ENCODE results near the gene ADGRA1. TPM values are rescaled to one million over a fixed set of nuclear protein-coding genes. Genes with fewer than 3 reads are reported as not detected.

ADGRA1 gene
- total RNA-seq, 3 donors from 2014 or later (not counting 1 experiment from before 2014, with no cell fraction given) = not detected

GRCh38 chr10:133097961-133098360, 10.2 kb downstream of the ADGRA1 start:
- Histone ChIP-seq H3K36me3 (ENCODE audit: control insufficient read depth, insufficient read depth, low read length) (no peaks in the 10 kb centered on the region), H3K4me1 (ENCODE audit: control insufficient read depth, insufficient read depth, low read length) (peaks cover 10% of the 10 kb centered on the region), H3K9me3 (ENCODE audit: control insufficient read depth, insufficient read depth, low read length) (no peaks in the 10 kb centered on the region), H3K27me3 (ENCODE audit: control insufficient read depth, insufficient read depth, low read length) (peaks cover 7% of the 10 kb centered on the region), H3K4me3 (ENCODE audit: low read length) (no peak overlapping the region), H3K27ac (ENCODE audit: low read length) (no peak overlapping the region)
- no peak for DNase-seq
- 92% methylated on average over 11 of the region's 11 CpGs for WGBS (ENCODE audit: insufficient coverage)
- H3K4me1 Mint-ChIP-seq = peaks cover 0 to 6% of the 10 kb centered on the region in 2 donors
- intact Hi-C loops (cut with micrococcal nuclease) = no loop called here
- H3K27ac Mint-ChIP-seq = no peak overlapping the region
- TF ChIP-seq, protein P1, sequence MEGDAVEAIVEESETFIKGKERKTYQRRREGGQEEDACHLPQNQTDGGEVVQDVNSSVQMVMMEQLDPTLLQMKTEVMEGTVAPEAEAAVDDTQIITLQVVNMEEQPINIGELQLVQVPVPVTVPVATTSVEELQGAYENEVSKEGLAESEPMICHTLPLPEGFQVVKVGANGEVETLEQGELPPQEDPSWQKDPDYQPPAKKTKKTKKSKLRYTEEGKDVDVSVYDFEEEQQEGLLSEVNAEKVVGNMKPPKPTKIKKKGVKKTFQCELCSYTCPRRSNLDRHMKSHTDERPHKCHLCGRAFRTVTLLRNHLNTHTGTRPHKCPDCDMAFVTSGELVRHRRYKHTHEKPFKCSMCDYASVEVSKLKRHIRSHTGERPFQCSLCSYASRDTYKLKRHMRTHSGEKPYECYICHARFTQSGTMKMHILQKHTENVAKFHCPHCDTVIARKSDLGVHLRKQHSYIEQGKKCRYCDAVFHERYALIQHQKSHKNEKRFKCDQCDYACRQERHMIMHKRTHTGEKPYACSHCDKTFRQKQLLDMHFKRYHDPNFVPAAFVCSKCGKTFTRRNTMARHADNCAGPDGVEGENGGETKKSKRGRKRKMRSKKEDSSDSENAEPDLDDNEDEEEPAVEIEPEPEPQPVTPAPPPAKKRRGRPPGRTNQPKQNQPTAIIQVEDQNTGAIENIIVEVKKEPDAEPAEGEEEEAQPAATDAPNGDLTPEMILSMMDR (IDR thresholded peaks at IDR 0.05) = no peak
- no peaks in the 10 kb centered on the region for H3K36me3 Mint-ChIP-seq
- no peak for ATAC-seq
- H3K27me3 Mint-ChIP-seq (ENCODE audit: low read depth in 2 of 2) = peaks cover 5 to 9% of the 10 kb centered on the region in 2 donors
- no peak overlapping the region for H3K4me3 Mint-ChIP-seq
- no peaks in the 10 kb centered on the region for H3K9me3 Mint-ChIP-seq

DNA sequence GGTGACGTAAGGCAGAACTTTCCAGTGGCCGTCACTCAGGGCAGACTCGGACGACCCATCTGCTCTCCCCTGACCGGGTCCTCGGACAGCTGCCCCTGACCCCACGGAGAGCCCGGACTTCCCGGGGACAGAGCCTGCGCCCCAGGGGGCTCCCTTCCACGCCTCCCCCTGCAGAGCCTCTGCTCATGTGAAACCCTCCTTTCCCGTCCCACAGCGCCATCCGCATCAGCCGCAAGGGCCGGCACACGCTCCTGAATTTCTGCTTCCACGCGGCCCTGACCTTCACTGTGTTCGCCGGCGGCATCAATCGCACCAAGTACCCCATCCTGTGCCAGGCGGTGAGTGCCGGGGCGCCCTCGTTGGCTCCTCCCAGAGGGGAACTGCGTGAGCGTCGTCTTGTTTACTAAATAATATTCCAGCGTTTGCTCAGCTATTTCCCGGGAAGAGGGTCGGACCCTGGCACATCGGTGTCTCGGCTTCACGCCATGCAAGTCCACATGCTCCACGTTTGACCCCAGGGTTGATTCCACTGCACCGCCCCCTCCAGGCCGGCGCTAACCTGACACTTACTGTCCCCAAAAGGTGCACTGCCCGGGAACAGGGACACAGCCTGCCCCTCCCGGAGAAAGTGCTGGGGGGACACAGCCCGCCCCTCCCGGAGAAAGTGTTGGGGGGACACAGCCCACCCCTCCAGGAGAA, 10.9 kb downstream of the ADGRA1 start:
- DNase-seq (no peak), ATAC-seq (no peak)
- Histone ChIP-seq H3K4me3 (ENCODE audit: low read length) (no peak overlapping the region), H3K36me3 (ENCODE audit: control insufficient read depth, insufficient read depth, low read length) (no peaks in the 10 kb centered on the region), H3K27me3 (ENCODE audit: control insufficient read depth, insufficient read depth, low read length) (peaks cover 7% of the 10 kb centered on the region), H3K4me1 (ENCODE audit: control insufficient read depth, insufficient read depth, low read length) (peaks cover 10% of the 10 kb centered on the region), H3K9me3 (ENCODE audit: control insufficient read depth, insufficient read depth, low read length) (no peaks in the 10 kb centered on the region), H3K27ac (ENCODE audit: low read length) (no peak overlapping the region)
- peaks cover 0 to 6% of the 10 kb centered on the region in 2 donors for H3K4me1 Mint-ChIP-seq
- H3K4me3 Mint-ChIP-seq = no peak overlapping the region
- H3K27me3 Mint-ChIP-seq (ENCODE audit: low read depth in 2 of 2) = peaks cover 5 to 9% of the 10 kb centered on the region in 2 donors
- H3K9me3 Mint-ChIP-seq = no peaks in the 10 kb centered on the region
- no peak overlapping the region for H3K27ac Mint-ChIP-seq
- WGBS (ENCODE audit: insufficient coverage) = 88% methylated on average over 44 of the region's 44 CpGs
- intact Hi-C loops (cut with micrococcal nuclease) = no loop called here
- TF ChIP-seq, protein P1 (IDR thresholded peaks at IDR 0.05) = no peak
- H3K36me3 Mint-ChIP-seq = no peaks in the 10 kb centered on the region

- Histone ChIP-seq H3K4me3 (ENCODE audit: low read length) (no peak overlapping the region), H3K36me3 (ENCODE audit: control insufficient read depth, insufficient read depth, low read length) (no peaks in the 10 kb centered on the region), H3K9me3 (ENCODE audit: control insufficient read depth, insufficient read depth, low read length) (no peaks in the 10 kb centered on the region), H3K27me3 (ENCODE audit: control insufficient read depth, insufficient read depth, low read length) (peaks cover 7% of the 10 kb centered on the region), H3K4me1 (ENCODE audit: control insufficient read depth, insufficient read depth, low read length) (peaks cover 10% of the 10 kb centered on the region), H3K27ac (ENCODE audit: low read length) (no peak overlapping the region)
- Mint-ChIP-seq H3K9me3 (no peaks in the 10 kb centered on the region), H3K27me3 (ENCODE audit: low read depth in 2 of 2) (peaks cover 5 to 9% of the 10 kb centered on the region in 2 donors), H3K36me3 (no peaks in the 10 kb centered on the region), H3K4me1 (peaks cover 0 to 6% of the 10 kb centered on the region in 2 donors), H3K4me3 (no peak overlapping the region), H3K27ac (no peak overlapping the region)
- ATAC-seq = no peak
- WGBS (ENCODE audit: insufficient coverage) = 93% methylated on average over 5 of the region's 5 CpGs
- TF ChIP-seq, protein P1 (IDR thresholded peaks at IDR 0.05) = no peak
- intact Hi-C loops (cut with micrococcal nuclease) = no loop called here
- no peak for DNase-seq
Observed at GRCh38 chr10:133099571-133099970, 11.8 kb downstream of the ADGRA1 start.

GRCh38 chr10:133100186-133100585, 12.5 kb downstream of the ADGRA1 start:
- Histone ChIP-seq H3K36me3 (ENCODE audit: control insufficient read depth, insufficient read depth, low read length) (no peaks in the 10 kb centered on the region), H3K27ac (ENCODE audit: low read length) (no peak overlapping the region), H3K27me3 (ENCODE audit: control insufficient read depth, insufficient read depth, low read length) (peaks cover 7% of the 10 kb centered on the region), H3K9me3 (ENCODE audit: control insufficient read depth, insufficient read depth, low read length) (no peaks in the 10 kb centered on the region), H3K4me1 (ENCODE audit: control insufficient read depth, insufficient read depth, low read length) (peaks cover 10% of the 10 kb centered on the region), H3K4me3 (ENCODE audit: low read length) (no peak overlapping the region)
- no peak for DNase-seq
- no peaks in the 10 kb centered on the region for H3K36me3 Mint-ChIP-seq
- peaks cover 0 to 6% of the 10 kb centered on the region in 2 donors for H3K4me1 Mint-ChIP-seq
- H3K4me3 Mint-ChIP-seq = no peak overlapping the region
- 94% methylated on average over 24 of the region's 24 CpGs for WGBS (ENCODE audit: insufficient coverage)
- intact Hi-C loops (cut with micrococcal nuclease) = no loop called here
- H3K27ac Mint-ChIP-seq = no peak overlapping the region
- no peaks in the 10 kb centered on the region for H3K9me3 Mint-ChIP-seq
- peaks cover 5 to 9% of the 10 kb centered on the region in 2 donors for H3K27me3 Mint-ChIP-seq (ENCODE audit: low read depth in 2 of 2)
- TF ChIP-seq, protein P1 (IDR thresholded peaks at IDR 0.05) = no peak
- ATAC-seq = no peak
